ENCODE data around the gene SH3TC1. TPM values are rescaled to one million over a fixed set of nuclear protein-coding genes. Genes with fewer than 3 reads are reported as not detected.

The SH3TC1 gene
- total RNA-seq: 1 to 10 TPM; 5.9 to 6.0 TPM

DNA sequence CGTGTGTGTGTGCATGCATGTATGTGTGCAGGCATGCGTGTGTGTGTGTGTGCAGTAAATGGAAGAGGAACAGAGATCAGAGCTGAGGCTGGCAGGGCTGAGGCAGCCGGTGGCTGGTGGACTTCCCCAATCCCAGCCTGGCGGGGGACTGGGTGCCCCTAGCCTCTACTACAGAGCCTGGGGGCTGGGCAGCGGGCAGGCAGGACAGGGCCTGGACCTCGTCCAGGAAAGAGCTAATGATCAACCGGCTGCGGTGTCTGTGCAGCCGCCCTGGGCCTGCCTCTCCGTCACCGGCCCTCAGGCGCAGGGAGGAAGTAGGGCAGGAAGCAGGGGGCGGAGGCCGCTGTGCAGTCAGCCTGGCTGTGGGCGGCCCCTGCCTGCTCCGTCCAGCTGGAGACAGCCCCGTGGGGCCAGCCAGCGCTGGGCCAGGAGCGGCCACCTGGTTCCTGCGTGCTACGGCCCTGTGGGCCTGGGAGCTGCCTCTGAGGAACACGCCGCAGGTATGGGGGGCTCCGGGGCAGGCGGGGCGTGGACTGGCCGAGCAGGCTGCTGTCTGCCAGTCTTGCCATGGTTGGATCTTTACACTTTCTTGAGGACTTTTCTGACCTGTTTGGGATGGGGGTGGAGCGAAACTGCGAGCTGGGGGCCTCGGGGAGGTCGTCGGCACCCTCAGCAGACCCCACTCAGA, at the start of gene SH3TC1:
Gene SH3TC1, plus strand, starts transcription at position 385 of the 688 bp plus-strand sequence. CDS start 5,905 bp downstream, outside the sequence.
- ChIA-PET CTCF (interaction anchor here (1.0 to 2.1 kb wide), 5 partner anchors 22 to 214 kb away, joined by 3 to 5 read pairs (median 4); no protein-coding TSS in a partner anchor), POLR2A (interaction anchor here (1.0 to 1.5 kb wide), 3 partner anchors 30 to 230 kb away, joined by 3 to 4 read pairs (median 4); partner anchors contain the start of gene ABLIM2)

DNA sequence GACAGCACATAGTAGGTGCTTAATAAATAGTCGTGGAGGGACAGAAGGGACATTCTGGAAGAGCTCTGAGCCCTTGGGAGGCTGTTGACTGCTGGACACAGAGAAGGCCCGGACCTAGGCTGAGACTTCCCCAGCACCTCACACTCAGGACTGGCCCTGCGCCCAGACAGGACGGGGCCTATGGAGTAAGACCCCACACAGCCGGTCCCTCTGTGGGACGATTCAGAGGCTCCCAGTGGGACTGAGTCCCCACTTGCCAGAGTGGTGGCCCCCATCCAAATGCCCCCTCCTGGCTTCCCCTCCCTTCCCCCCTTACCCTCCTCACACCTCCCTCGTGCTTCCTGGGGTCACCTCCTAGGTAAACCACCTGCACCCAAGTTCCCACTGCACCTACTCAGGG, 49.4 kb upstream of the SH3TC1 start:
- CTCF ChIA-PET: no interaction called here
- POLR2A ChIA-PET: no interaction called here

DNA sequence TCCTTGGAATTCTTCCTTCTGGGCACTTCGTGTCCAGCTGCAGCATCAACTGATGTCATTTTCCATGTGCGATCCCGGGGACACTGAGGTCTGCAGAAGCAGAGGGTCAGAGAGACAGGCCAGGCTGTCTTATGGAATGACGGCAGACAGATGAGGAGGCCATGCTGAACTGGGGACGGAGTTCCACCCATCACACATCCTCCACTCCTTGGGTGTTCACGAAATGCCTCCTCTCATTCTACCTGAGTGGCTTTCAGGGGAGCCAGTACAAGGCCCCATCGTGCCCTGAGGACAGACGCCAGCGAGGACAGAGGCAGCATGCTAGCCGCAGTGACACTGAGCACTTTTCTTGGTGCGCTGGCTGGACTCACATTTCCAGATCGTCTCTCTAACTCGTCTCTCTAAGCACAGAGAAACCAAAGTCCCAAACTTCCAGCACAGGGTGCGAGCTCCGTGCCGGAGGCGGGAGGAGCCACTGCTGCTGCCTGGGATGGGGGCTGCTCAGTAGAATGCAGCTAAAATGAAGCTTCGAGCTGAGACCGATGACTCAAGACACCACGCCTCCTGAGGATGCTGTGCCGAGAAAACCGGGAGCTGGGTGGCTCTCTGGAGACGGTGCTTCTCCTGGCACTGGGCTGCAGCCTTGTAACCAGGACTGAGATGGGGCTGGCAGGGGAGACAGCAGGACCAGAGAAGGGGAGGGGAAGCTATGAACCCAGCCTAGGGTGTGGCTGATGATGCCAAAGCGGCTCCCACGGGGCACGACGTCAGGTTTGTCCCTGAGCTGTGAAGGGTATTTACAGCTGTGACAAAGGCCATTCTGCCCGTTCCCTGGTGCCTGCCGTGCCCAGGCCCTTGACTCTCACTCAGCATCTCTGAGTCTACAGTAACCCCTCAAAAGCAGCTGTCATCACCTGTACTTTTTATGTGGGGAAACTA, 48.7 kb upstream of the SH3TC1 start:
- CTCF ChIA-PET: no interaction called here
- POLR2A ChIA-PET: no interaction called here

DNA sequence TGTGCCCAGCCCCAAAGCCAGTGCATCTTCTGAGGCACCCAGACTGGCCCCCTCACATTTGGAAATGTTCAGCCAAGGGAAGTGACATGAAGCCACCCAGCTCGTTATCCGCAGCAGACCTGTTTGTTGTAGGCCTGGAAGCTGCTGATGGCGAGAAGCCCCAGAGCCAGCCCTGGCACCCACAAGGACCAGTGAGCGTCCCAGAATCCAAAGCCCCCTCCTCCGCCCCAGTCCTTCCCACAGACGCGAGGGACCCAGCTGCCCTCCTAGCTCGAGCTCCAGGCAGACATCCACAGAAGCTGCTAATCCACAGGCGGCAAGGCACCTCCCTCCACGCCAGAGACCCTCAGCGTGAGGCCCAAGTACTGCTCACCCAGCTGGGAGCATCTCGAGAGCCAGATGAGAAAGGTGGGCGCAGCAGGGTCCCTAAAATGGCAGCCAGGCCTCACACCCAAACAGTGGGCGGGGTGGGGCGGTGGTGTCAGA, 47.9 kb upstream of the SH3TC1 start:
- ChIA-PET CTCF (no interaction called here), POLR2A (no interaction called here)

DNA sequence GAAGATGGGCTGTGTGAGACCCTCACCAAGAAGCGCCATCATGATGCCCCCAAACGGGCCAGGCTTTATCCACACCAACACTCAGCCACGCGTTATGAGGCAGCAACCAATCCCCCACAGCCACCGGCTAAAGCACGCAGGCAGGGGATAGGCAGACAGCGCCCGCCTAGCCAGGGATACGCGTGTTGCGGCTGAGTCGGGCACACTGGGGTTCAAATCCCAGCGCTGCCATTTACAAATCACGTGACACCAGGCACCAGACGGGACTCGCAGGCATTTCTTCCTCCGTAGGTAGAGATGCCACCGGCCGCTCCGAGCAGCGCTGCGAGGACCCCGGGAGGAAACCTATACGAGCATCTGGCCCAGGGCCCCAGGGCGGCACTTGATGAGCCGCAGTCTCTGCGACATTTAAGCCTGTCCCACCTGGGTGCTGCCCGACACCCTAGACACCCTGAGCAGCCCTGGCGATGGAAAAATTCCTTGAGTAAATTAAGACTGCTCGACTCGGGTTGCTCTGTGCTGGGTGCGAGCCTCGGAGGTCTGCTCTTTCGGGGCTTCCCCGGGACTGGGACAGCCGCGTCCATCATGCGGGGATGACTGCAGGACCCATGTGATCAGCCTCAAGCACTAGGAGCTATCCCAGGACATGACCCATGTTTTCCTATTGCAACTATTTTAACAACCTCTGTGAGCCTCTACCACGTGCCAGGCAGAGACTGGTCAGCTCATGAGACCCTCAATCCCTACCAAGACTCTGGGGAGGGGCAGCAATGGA, 46.8 kb upstream of the SH3TC1 start:
- ChIA-PET POLR2A (no interaction called here), CTCF (no interaction called here)

DNA sequence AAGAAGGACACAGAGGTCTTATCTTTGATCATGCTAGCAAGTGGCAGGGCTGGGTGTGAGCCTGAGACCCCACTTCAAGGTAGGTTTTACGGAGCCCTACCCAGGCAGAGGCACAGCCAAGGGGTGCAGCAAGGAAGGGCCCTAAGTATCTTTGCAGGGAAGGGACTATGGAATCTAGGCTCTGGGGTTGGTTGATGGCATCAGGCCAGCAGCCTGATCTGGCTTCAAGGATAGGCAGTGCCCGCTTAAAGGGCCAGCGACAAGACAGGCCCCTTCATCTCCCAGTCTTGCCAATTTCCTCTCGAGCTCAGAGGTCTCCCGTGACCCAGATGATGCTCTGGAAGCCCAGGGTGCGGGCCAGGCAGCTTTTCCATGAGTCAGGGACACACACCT, 46.2 kb upstream of the SH3TC1 start:
- CTCF ChIA-PET: interaction anchor here (0.9 kb wide), 1 partner anchor 21 kb away, joined by 3 read pairs; no protein-coding TSS in a partner anchor
- POLR2A ChIA-PET: no interaction called here

DNA sequence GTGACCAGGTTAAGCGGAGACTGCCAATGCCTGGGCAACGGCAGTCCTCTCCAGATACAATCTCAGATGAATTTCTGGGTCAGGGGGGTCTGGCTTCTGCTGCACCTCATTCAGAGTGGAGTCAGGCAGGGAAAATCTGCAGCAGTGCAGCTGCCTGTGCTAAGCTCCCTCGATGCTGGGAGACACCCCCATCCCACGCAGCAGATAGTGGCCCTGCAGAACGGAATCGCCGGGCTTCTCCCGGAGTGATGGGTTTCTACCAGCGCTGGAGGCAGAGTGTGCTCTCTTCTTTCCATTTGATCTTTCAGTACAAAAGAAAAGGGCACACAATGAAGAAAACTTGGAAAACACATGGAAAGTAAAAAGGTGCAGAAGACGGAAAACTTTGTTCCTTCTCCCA, 45.6 kb upstream of the SH3TC1 start:
- POLR2A ChIA-PET: no interaction called here
- CTCF ChIA-PET: interaction anchor here (0.9 kb wide), 1 partner anchor 20 kb away, joined by 3 read pairs; no protein-coding TSS in a partner anchor

DNA sequence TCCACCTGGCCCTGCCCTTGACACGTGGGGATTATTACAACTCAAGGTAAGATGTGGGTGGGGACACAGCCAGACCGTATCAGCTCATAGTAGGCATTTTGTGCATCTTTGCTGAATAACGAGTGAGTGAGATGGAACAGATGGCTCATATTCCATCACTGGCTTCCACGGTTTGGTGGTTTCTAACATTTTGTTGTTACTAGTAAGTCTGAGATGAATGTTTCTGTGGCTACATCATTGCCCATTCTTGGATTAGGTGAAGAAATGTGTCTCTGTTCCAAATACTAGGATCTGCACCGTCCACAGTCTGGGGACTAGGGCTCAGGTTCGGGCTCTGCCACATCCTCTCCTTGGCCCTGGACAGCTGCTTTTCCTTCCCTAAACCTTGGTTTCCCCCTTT, 44.0 kb upstream of the SH3TC1 start:
- ChIA-PET POLR2A (no interaction called here), CTCF (no interaction called here)

DNA sequence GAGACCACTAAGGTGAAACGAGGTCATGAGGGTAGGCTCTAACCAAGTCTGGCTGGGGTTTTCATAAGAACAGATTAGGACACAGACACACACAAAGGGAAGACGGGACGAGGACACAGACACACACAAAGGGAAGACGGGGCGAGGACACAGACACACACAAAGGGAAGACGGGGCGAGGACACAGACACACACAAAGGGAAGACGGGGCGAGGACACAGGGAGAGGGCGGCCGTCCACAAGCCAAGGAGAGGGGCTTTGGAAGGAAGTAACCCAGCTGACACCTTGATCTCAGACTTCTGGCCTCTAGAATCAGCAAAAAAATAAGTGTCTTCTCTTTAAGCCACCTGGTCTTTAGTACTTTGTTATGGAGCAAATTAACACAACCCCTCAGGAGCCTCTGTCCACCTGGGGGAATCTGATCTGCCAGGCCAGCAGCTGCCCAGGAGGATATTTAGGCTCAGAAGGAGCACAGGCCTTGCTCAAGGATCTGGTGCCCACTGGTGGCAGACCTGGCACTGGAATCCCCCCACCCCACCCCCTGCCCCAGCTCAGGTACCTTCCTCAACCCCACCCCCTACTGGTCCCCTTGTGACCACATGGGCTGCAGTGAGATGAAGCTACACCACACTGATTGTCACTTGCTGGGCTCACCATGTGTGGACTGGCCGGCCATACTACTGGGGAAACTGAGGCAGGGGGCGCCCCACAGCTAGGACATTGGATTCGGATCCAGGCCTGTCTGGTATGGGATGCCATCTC, 43.2 kb upstream of the SH3TC1 start:
- ChIA-PET CTCF (no interaction called here), POLR2A (no interaction called here)

DNA sequence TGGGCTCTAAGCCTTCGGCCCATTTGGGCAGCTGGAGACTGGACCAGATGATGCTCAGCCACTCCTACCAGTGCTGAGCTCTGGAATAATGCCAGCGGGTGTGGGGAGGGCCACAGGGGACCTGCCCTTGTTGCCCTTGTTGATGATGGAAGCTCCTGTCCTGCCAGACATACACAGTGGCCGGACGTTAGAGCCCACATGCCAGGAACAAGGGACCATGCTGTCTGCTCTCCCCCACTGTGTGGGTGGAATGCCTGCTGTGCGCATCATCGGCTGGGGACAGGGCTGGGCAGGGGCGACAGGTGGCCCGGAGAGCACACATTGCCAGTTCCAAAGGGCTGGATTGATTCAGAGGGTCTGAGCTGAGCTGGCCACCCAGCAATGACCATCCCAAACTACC, 42.5 kb upstream of the SH3TC1 start:
- ChIA-PET CTCF (interaction anchor here (1.1 kb wide), 1 partner anchor 12 kb away, joined by 3 read pairs; no protein-coding TSS in a partner anchor), POLR2A (no interaction called here)

DNA sequence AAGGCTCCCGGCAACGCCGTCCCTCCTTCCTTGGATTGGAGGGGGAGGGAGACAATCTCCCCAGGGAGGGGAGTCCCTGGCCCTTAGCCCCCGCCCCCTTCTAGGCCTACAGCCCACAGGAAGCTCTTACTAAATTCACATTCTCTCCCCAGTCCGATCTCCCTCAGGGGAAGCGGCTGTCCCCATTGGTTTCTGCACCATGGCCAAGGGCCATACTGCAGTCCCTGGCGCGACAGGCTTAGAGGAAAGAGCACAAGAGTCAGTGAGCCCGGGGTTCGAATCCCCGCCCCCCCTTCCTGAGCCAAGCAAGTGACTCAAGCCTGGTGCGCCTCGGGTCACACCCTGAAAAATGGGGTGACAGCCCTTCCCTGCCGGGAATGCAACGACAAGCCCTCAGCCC, 41.6 kb upstream of the SH3TC1 start:
- CTCF ChIA-PET: interaction anchor here (1.1 kb wide), 1 partner anchor 11 kb away, joined by 3 read pairs; no protein-coding TSS in a partner anchor

DNA sequence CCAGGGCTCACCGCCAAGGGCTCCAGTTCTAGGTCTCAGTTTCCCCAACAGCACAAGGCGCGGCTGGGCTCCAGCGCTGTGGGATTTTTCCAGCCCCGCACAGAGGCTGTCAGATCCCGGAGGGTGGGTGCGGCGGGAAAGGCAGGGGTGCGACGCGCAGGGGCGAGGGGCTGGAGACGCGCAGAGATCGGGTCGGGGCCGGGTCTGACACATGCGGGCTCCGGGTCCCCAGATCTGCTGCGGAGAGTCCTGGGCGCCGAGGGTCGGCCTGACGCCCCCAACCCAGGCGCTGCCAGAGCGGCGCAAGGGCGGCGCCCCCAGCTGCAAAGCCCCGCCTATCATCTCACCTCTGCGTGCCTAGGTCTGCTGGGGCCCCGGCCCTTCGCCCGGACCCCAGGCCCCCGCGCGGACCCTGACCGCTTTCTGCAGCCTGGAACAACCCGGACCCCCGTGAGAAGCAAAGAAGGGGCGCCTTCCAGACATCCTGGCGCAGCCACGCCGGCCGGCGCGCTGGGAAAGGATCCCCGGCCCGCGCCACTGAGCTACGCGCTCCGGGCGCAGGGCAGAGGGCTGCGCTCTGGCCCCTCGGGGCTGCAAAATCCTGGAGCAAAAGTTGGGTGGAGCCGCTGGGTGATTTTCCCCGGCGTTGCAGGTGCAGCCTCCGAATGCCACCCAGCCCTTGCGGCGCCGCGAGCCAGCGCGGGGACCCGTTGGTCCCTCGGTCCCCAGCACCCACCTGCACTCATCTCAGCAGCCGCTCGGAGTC, 41.0 kb upstream of the SH3TC1 start:
- POLR2A ChIA-PET: interaction anchor here (0.8 to 1.6 kb wide), 2 partner anchors 41 to 71 kb away, joined by 3 to 4 read pairs; partner anchors contain the start of gene SH3TC1
- CTCF ChIA-PET: interaction anchor here (1.1 kb wide), 1 partner anchor 10 kb away, joined by 3 read pairs; no protein-coding TSS in a partner anchor

More for the DNA sequence above, 41.6 kb upstream of the SH3TC1 start:
- POLR2A ChIA-PET: interaction anchor here (0.8 kb wide), 1 partner anchor 71 kb away, joined by 3 read pairs; no protein-coding TSS in a partner anchor

DNA sequence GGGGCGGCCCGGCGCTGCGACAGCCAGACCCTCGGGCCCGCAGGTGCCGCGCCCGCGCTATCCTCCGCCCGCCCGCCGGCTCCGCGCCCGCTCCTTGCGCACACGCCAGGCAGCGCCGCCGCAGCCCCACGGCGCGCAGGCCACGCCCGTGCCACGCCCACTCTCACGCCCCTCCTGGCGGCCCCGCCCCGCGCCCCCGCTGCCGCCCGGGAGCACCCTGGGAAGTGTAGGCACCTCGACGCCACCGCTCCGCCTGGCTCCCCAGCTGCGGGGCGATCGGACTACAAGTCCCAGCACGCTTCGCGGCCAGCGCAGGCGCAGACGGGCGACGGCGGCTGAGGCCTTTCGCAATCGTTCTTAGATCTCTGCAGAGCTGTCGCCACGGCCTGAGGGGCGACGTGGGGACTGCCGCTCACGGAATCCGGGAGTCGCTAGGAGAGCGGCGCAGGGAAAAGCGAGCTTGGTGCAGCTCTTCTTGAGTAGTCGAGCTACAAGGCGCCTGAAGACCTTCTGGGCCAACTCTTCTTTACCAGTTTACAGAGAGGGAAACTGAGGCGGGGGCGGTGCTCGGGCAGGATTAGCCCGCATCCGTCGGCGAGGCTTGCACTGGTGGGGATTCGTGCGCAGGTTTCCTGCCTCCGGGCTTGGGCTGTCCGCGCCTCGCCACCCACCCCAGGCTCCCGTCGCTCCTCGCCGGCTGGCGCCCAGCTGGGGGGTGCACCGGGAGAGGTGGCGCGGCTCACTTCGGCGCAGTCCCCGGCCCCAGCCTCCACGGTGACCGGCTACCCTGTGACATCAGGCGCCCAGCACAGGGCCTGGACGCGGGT, 40.2 kb upstream of the SH3TC1 start, which contains the start of gene ABLIM2:
Gene ABLIM2, minus strand, starts transcription at position 104 of the 827 bp plus-strand sequence. CDS start 124 bp downstream, outside the sequence.
- POLR2A ChIA-PET: interaction anchor here (0.6 to 1.6 kb wide), 2 partner anchors 40 to 271 kb away, joined by 3 to 4 read pairs; partner anchors contain the start of gene SH3TC1
- CTCF ChIA-PET: interaction anchor here (1.2 kb wide), 1 partner anchor 9 kb away, joined by 4 read pairs; no protein-coding TSS in a partner anchor

DNA sequence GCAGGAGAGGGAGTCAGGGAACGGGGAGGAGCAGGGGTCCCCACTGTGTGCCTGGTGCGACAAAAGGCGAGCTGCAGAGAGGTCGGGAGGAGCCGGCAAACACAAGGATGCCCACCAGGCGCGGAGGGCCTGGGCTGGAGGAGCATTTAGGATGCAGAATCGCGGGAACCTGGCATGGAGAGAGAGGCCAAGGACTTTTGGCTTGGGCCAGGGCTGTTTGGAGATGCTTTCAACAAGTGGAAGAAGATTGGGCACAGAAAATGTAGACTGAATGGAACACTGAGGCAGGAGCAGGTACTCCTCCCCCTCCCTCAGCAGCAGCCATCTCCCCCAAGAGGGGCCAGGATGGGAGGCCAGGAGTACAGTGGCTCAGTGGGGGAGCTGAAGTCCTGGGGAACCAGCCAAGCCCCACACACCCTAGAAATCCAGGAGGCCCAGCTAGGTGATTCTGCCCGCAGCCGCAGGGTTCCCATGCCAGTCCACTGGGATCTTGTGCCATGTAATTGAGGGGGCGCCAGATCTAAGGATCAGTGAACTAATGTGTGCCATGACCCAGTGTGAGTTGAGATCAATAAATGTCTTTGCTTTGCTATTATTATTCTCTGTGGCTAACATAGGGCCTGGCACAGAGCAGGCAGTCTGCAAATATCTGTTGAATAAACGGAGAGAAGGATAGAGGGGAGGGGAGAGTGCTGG, 39.4 kb upstream of the SH3TC1 start:
- POLR2A ChIA-PET: interaction anchor here (0.6 to 1.6 kb wide), 2 partner anchors 40 to 270 kb away, joined by 3 to 4 read pairs; partner anchors contain the start of gene SH3TC1
- CTCF ChIA-PET: interaction anchor here (1.2 kb wide), 1 partner anchor 9 kb away, joined by 4 read pairs; no protein-coding TSS in a partner anchor

DNA sequence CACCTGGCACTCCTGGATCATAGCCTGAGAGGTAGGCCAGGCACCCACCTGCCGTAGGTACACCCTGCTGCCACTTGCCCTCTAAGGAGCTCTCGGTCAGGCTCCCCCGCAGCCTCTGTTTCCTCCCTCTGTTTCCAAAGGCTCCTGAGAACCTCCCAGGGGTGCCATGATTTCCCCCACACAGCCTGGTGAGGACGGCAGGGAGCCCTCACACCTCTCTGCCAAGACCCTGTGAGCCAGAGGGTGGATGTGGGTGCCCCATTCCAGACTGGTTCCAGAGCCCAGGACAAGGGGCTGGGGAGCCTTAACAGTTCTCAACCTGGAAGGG, 38.9 kb upstream of the SH3TC1 start:
- ChIA-PET CTCF (interaction anchor here (1.2 kb wide), 1 partner anchor 8 kb away, joined by 4 read pairs; no protein-coding TSS in a partner anchor), POLR2A (no interaction called here)

DNA sequence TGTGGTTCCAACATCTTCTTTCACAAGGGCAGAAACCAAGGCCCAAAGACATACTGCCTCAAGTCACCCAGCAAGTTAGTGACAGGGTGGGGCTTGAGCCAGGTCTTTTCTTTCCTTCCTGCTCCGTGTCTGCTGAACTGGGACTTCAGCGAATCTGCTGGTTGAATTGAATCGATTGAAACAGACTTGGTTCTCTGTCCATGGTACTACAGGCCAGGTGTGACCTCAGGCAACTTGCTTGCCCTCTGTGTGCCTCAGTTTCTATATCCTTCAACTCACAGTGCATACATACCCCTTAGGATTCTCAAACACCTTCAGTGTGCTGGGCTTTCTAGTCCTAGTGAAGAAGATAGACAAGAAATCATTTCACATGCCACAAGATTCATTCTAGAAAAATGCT, 38.5 kb upstream of the SH3TC1 start:
- CTCF ChIA-PET: no interaction called here
- POLR2A ChIA-PET: no interaction called here
